ENCODE data around the gene KRT76.

KRT76 gene

DNA sequence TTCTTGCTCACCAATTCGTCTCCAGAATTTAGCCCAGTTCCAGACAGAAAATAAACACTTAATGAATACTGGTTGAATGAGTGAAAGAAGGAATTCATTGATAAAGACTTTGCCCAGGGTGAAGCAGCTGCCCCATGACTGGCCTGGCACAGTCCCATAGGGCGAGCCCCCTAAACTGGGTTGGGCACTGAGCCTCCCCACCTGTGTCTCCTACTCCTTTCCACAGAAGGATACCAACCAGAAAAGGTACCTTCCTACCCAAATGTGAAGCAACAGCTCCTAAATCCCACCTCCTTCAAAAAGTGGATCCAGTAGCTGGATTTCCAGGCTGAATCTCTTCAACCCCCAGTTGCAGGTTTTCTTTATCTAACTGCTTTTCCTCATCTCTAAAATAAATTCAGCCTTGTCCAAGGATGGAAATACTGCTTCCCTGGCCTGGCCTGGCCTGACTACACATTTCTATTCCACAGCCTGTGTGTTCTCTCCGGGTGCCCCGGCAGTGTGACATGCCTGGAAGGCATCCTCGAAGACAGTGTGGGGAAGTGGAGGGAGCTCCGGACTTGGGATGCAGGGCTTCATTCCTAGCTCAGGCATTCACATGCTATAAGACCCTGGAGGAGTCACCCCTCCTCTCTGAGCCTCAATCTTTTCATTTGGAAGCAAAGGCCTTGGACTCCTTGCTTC is 11.2 kb upstream of the KRT76 start:
- no peak for DNase-seq (ENCODE audit: low spot score)
- in situ Hi-C loops (cut with MboI; ENCODE audit: low sequenced_read_pairs, unreplicated experiment): no loop called here
- TF ChIP-seq CTCF (IDR thresholded peaks at IDR 0.05; ENCODE audit: borderline replicate concordance, control extremely low read depth, extremely low read depth, insufficient read depth, missing control alignments): no peak

GRCh38 chr12:52787324-52788191 is 10.4 kb upstream of the KRT76 start:
- no peak for DNase-seq (ENCODE audit: low spot score)
- in situ Hi-C loops (cut with MboI; ENCODE audit: low sequenced_read_pairs, unreplicated experiment): no loop called here

DNA sequence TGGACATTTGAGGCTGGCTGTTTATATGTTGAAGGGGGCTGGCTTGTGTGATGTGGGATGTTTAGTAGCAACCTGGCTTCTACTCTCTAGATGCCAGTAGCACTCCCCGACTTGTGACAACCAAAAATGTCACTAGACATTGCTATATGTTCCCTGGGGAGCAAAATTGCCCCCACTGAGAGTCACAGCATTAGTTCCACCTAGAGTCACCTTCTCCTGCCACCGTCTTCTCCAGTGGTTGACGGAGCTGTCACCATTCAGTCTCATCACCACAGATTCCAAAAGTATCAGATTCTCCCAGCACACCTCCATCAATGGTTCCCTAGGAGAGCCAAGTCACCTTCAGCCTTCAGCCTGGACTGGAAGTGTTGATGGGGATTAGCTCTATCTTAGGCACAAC is 7.8 kb upstream of the KRT76 start:
- no peak for DNase-seq (ENCODE audit: low spot score)
- no peak for TF ChIP-seq CTCF (IDR thresholded peaks at IDR 0.05; ENCODE audit: borderline replicate concordance, control extremely low read depth, extremely low read depth, insufficient read depth, missing control alignments)
- in situ Hi-C loops (cut with MboI; ENCODE audit: low sequenced_read_pairs, unreplicated experiment): no loop called here

More at GRCh38 chr12:52787324-52788191, 10.4 kb upstream of the KRT76 start:
- no peak for TF ChIP-seq CTCF (IDR thresholded peaks at IDR 0.05; ENCODE audit: borderline replicate concordance, control extremely low read depth, extremely low read depth, insufficient read depth, missing control alignments)

GRCh38 chr12:52783563-52784316 is 6.6 kb upstream of the KRT76 start:
- no peak for DNase-seq (ENCODE audit: low spot score)
- no peak for TF ChIP-seq CTCF (IDR thresholded peaks at IDR 0.05; ENCODE audit: borderline replicate concordance, control extremely low read depth, extremely low read depth, insufficient read depth, missing control alignments)
- in situ Hi-C loops (cut with MboI; ENCODE audit: low sequenced_read_pairs, unreplicated experiment): no loop called here

- DNase-seq (ENCODE audit: low spot score): no peak
- in situ Hi-C loops (cut with MboI; ENCODE audit: low sequenced_read_pairs, unreplicated experiment): no loop called here
- no peak for TF ChIP-seq CTCF (IDR thresholded peaks at IDR 0.05; ENCODE audit: borderline replicate concordance, control extremely low read depth, extremely low read depth, insufficient read depth, missing control alignments)
These were observed 5.4 kb upstream of the KRT76 start for GRCh38 chr12:52782502-52782901.

DNA sequence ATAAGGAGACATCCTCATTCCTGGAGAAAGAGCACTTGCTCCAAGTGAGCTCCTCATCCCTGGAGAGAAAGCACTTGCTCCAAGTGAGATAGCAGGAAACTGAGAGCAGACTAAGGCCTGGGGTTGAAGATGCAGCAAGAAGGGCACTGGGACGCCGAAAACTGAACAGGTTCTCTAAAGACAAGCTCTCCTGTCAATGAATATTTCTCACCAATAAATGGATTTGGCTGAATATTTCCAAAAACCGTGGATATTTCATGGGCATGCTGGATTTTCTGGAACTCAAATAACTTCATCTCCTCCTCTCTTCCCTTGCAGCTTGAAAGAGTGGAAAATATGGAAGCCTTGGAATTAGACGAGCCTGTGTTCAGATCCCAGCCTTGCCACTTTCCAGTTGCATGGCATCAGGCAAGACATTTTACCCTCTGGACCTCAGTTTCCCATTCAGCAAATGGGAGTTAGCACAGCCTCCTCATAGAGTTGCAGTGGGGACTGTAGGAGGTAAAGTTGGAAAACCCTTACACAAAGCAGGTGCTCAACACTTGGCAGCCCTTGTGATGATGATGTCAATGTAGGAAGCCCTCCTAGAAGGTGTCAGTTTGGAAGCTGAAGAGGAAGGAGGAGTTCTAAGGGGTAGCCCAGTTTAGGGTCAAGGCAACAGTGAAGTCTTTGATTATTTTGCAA is 4.4 kb upstream of the KRT76 start:
- in situ Hi-C loops (cut with MboI; ENCODE audit: low sequenced_read_pairs, unreplicated experiment): no loop called here
- no peak for TF ChIP-seq CTCF (IDR thresholded peaks at IDR 0.05; ENCODE audit: borderline replicate concordance, control extremely low read depth, extremely low read depth, insufficient read depth, missing control alignments)
- DNase-seq (ENCODE audit: low spot score): no peak
